Measurements from ENCODE around the gene TUBA3D.
"Not testable (repeated sequence)": the region's sequence is repeated elsewhere in the genome, so short reads cannot be mapped to it uniquely, and the experiment has no call there.

DNA sequence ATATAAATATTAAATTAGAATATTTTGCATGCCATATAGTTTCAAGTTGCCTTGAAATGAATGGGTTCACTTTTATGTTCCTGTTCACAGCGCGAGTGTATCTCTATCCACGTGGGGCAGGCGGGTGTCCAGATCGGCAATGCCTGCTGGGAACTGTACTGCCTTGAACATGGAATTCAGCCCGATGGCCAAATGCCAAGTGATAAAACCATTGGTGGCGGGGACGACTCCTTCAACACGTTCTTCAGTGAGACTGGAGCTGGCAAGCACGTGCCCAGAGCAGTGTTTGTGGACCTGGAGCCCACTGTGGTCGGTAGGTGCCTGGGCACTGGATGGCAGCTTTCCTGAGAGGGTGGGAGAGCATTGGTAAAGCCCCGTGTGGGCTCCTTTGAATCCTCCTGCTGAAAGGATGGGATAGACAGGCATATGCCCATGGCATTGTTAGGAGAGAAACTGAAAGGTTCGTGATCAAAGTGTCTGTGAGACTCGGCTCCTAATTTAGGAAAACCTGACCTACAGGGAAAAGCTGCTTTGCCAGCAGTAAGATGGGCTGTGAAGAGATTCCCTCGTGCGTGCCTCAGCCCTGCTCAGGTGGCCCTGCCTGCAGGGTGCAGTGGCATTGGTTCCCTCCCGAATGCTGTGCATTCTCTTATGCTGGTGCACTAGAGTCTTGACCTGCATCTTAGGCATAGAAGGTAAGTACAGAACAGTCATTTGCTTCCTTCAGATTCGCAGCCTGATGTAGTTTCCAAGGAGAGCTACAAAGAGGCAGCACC lies 2.3 kb downstream of the TUBA3D start:
- TF ChIP-seq CTCF, POLR2A (IDR thresholded peaks at IDR 0.05): not testable (repeated sequence)

Data from thyroid gland (tissue), 4 donors.